NCI-H146 treated with DMSO at 0.1 percent for 48 hours (cell line): ENCODE data around the gene DDX31.

ENCODE experiments used
- DNase-seq: peaks from one replicate; lab custom pipeline; 2025; ENCODE audit not compliant: unreplicated experiment; lab: John Stamatoyannopoulos, UW

The DDX31 gene

DNA sequence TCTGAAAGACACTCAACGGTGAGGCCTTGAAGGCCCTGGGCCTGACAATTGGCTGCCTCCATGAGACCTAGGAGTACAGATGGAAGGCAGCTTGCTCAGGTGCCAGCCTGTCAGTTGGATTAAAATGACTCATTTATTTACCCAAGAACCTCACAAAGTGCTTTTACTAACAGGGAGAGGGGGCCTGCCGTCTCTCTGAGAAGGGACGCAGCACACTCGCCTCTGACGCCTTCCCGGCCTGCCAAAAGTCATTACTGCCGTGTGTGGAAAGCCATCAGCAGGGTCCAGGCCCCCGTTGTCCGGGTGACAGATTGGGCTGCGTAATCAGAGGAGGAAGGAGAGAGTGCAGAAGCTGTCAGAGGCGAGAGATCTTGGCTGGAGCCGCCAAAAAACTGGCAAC, 32.4 kb downstream of the DDX31 start:
- DNase-seq: no peak

DNA sequence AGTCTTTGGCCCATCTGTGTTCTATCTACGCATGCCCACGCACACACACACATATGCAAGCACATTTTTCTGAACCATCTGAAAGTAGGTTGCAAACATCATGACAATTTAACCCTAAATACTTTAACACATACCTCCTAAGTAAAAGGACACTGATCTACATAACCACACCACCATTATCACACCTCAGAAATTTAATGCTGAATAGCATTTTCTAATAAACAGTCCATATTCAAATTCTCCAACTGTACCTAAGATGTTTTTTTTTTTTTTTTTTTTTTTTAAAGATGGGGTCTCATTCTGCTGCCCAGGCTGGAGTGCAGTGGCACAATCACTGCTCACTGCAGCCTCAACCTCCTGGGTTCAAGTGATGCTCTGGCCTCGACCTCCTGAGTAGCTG, 35.5 kb downstream of the DDX31 start:
- no peak for DNase-seq

DNA sequence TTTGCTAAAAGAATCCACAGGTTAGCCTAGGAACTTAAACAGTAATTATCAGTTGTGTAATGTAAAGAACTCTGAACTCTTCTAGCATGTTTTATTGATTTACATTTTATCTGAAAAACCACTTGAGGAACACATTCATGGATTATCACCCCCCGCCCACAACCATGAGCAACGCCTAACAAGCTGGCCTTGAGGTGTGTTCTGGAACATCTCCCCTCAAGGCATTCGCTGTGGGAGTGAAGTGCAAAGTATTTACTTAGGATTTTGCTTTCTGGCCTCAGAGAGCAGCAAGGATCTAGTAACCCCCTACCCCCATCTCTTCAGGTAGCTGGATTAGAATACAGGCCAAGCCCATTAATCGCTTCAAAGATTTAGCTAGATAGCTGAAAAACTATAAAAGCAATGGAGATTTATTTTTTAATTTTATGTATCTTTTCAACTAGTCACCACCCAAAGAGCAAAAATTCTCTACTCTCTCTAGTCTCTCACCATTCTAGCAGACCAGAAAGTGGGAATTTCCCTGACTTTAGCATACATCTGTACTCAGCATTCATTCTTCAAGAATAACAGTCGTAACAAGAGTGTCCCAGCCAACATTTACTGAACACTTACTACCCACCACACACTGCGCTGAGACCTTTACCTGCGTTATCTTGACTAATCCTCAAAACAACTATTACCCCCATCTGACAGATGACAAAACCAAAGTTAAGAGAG, 37.2 kb downstream of the DDX31 start:
- no peak for DNase-seq

DNA sequence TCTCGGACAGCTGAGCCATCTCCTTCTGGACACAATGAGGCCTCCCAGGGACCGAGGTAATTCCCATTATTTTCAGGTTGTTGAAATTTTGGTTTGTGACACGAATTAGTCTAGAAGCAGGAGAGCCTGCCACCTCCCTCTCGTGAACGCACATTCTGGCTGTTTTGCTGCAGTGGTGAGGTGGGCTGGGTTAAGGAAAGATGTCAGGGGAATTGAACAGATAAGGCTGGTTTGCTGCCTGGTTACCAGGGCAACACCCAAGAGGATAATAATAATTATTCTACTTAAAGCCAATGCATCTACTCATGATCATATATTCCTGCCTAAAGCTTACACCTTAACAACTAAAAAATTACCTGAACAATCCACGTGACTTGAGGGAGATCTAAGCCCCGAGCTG, 38.1 kb downstream of the DDX31 start:
- no peak for DNase-seq

DNA sequence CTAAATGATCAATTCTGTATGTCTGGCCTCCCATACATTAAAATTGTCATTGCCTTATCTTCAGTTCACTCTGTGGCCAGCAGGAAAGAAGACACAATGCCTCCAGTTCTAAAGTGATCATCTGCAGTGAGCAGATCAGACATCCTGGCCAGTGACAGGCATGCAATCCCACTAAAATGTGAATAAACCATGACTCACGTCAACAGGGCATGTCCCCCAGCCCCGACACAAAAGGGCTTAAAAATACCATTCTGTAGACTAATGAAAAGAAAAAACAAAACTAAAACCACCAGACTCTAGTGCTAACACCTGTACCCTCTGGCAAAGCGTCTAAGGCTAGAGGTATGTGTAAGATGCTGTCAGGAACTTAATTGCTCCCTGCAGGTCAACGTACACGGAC, 38.5 kb downstream of the DDX31 start:
- DNase-seq: no peak

DNA sequence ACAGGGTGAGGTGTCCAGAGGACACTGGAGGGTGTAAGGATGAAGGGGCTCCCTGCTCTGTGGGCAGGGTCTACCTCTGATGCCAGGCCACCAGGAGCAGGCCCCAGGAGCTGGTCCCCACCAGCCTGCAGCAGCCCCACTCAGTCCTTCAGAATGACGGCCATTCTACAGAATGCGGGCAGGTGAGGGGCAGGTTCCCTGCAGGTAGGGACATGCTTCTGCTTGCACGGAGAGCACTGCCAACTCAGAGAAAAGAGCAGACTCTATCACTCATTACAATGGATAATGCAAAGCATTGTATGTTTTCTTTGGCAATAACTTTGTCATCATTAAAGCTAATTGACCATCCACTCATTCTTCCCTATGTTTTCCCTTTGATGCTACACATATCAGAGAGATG, 39.0 kb downstream of the DDX31 start:
- no peak for DNase-seq

DNA sequence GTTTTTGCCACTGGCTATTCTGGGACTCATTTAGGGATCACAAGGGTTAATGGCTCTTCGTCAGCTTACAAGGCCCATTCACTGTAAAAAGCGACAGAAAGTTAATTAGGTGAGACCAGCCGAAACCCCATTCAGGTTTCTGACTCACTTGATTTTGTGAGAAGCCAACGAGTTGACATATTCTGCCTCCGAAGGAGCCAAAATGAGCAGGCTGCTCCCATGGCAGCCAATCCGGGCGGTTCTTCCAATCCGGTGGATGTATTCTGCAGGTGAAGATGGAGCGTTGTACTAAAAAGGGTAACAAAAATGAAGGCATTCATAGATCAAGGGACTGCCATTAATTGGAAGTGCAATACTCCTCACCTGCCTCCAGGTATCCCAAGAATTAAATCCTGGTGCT, 39.7 kb downstream of the DDX31 start:
- no peak for DNase-seq

DNA sequence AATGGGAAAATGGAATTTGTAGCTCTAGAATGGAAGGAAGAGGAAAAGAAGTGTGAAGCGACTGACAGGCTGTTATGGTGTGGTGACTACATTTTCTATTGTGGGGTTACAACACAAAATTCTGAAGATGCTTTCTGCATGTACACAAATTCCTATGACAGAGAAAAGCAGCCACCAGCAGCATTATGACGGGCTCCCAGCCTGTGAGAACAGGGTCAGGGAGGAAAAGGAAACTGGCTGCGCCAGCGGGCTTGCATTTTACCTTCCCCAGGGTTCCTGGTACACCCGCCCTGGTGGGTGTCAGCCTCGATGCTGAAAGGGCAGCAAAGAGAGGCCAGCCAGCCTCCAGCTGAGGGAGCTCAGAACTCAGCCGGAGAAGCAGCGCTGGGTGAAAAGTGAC, 41.0 kb downstream of the DDX31 start:
- no peak for DNase-seq

DNA sequence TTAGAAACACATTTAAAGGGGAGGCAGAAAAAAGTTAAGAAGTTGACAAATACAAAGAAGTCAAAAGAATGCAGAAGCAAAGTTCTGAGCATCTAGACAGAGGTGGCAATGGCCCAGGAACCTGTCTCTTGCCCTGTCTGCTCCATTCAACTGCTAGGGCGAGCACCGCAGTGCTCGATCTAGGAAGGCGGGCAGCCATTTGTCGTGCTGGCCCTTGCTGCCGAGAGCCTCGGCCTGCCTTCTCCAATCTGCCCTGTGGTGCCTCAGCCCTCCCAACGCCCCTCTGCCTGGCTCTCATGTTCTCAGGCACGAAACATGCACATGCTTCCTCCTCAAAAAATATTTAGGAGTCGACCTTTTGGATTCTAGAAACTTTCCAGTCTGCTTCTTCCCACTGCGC, 42.2 kb downstream of the DDX31 start:
- no peak for DNase-seq

DNA sequence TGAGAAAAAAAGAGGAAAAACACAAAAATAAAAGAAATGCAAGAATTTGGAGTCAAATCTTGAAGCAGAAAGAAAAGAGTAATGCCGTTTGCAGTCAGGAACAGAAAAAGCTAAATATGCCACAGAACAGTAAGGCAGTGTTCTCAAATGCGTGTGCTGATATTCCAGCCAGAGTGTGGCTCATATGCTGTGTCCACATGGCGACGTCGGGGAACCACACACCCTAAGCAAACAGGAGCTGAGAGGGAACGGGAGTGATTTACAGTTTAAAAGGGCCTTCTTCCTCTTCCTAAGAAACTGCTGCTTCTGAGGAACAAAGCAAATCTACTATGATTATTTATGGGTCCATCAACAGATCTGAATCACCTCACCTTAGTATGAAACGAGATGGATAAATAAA, 42.7 kb downstream of the DDX31 start:
- no peak for DNase-seq

DNA sequence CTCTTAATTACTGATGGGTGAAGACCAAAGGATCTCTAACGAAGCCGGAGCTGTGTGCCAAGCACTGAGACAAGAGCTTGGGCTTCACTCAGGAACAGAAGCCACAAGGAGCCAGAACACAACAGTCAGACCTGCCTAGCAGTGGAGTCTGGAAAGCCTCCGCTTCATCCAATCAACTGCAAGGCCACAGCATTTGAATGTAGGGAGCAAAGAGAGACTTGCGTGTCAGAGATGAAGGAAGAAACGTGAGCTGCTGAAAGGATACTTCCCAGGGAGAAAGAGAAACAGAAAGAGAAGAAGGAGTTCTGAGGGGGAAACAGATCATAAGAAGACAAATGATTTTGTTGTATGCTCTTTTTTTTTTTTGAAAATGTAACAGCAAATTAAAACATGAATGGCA, 43.5 kb downstream of the DDX31 start:
- DNase-seq: no peak

DNA sequence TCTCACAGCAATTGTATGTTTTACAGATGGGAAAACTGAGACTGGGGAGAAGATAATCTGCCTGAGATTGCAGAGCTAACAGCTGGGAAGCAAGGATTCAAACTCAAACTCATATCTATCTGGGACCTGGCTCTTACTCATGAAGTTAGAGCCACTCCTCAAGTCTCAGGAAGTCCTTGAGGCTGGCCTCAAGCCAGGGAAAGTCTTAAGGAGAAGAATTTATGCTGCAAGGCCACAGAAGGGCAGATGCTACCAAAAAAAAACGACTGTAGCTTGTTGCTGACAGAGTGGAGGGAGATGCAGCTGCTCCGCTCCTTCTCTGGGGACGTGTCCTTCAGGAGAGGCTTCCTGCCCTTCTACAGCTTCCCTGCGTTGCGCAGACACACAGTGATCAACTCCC, 47.6 kb downstream of the DDX31 start:
- no peak for DNase-seq

DNA sequence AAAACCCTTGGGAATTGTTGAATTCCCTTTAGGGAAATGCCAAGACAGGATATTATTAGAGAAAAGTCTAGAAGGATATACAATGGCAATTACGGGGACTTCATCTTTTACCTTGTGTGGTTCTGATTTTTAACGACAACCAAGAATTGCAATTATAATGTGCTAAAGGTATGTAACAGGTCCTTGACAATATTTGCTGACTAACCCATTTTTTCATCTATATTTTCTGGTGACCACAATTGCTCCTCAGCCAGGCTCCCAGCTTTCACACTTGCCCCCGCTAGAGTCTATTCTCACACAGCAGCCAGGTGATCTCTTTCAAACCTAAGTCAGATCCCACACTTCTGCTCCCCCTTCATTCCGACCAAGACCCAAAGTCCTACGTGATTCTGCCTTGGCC, 53.1 kb downstream of the DDX31 start:
- no peak for DNase-seq

DNA sequence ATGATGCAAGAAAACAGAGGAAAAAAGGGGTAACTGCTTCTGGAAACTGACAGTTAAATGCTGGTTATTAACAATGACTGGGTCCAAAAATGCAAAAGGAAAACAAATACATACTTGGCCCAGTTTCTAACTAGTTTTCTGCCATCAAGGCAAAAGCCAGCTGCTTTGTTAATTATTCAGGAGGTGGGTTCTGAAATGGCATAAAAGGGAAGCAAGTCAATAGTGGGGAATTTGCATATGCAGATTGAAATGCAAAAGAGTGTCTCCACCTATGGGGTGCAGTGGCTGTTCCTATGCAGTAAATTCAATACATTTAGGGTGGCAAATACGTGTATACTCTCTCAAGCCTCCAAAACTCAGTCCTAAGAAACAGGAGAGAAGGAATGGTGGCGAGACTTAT, 54.0 kb downstream of the DDX31 start:
- no peak for DNase-seq

DNA sequence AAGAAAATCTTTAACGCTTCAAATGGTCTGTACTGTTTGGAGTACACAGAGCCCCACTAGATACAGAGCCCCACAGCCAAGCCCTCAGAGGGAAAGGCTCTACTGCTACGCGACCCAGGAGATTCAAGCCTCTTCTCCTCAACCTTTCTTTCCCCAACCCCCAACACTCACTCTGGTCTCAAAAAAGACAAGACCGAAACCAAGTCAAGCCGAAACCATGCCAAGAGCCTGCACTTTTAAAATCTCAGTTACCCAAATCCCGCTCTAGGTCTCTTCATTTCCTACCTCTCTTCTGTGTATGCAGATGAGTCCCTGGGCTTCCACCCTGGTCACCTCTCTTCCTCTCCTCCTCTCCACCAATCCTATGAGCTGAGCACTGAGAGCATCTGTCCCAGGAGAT, 55.5 kb downstream of the DDX31 start:
- DNase-seq: no peak

DNA sequence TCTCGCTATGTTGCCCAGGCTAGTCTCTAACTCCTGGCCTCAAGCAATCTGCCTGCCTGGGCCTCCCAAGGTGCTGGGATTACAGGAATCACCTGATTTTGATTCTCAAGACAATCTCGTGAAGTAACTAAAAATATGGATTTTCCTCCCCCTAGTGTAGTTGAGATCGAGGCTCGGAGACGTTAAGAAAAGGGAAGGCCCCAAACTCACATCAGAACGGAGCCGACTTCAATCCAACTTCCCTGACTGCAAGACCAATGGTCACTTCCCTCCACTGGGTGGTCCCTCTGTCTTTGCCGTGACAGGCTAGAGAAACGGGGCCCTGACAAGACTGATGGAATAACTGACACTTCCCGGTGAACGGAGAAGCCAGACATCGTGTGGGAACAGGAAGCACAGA, 59.1 kb downstream of the DDX31 start:
- no peak for DNase-seq

DNA sequence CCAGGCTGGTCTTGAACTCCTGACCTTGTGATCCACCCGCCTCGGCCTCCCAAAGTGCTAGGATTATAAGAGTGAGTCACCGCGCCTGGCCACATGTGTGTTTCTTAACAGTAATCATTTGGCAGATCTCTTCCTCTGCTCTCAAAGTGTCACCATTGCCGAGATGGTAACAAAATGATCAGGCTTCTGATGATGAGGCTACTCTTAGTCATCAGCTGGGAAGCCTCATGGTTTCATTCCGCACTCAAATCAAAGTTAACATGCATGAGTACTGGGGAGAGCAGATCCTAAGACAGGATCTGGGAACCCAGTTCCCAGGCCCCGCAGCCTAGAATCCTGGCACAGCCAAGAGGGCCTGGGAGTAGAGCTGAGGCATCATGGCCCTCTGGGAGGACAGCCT, 60.0 kb downstream of the DDX31 start:
- DNase-seq: no peak

DNA sequence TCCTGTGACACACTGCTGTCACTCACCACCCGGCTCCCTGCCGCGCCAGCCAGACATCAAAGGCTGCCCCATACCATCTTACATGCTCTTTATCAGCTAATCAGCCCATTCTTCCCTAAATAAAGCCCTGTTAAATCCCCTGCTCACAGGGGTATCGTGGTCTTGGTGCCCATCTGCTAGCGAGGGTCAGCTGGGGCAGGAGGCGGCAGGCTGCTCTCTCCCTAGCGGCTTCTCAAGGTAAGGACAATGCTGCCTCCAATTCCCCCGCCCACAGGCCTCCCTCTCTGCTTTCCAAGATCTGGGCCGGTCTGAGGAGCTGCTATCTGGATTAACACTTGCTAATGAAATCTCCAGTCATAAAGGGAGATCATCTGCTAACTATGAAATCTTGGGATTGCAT, 60.6 kb downstream of the DDX31 start:
- no peak for DNase-seq

DNA sequence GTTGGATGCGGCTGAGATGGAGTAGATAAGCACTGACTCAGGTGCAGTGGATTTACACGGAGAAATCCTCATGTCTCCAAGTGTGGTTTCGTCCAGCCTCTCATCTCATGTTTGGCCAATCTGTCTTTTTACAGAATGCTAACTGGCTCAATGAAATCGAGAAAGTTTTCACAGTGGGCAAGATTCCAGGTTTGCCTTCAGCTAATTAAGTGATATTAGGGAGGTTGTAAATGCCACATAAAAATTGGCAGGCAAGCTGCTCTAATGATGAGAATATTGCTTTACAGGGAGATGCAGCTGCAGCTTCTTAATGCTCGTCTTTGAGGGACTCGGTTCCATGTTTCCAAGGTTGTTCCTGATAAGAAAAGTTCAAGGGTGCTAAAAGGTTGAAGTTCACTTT, 63.7 kb downstream of the DDX31 start:
- no peak for DNase-seq

DNA sequence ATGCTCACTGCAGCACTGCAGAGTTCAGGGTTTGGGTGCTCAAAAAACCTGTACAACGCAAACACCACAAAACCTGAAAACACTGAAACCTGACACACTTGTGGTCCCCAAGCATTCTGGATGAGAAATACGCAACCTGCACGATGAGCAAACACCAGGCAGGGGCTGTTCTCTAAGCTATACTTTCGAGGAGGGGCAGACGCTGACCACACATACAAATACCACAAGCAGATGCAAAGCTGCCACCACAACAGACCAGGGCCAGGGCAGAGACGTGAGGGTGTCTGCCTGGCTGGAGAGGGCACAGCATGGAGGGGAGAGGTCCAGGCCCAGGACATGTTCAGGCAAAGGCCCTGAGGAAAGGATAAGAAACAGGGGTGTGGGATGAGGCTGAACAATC, 64.4 kb downstream of the DDX31 start:
- DNase-seq: no peak

DNA sequence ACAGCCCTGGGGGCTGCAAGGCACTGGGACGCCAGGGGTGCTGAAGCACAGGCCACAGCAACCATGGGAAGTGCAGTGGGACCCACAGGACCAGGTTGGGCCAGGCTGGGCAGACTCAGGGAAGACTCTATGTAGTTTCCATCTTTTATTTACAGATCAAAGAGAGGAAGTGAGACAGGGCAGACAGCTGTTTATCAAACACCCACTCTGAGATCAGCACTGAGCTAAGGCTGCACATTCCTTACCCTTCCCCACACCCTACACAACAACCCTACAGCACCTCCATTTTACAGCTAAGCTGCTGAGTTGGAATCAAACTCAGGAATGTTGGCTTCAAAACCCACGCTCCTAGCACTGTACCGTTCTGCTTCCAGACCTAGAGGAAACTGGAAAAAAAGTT, 67.6 kb downstream of the DDX31 start:
- no peak for DNase-seq

DNA sequence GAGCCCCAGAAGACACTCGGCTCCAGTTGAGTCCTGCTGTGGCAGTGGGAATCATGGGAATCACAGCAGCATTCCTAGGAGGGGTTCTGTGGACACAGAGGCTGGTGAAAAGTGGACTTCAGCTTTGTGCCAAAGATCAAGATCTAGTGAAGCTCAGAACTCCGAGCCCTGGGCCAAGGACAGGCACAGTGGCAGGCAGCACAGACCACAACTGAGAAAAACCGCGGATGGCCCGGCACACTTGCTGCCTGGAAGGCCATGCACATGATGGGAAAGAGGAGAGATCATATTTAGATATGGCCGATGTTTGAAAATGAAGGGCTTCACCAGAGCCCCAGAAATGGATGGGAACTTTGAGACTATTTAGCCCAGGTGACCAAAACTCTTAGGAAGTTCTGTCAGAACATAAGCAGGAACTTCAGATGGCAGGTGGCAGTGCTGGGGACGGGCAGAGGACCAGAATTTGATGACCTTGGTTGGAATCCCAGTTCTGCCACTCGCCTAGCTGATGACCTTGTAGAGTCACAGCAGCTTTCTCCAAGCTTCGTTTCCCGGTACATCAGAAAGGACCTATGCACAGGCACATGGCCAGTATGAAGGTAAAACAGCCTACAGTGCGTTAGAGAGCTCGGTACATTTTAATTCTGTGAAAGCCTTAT, 69.3 kb downstream of the DDX31 start:
- no peak for DNase-seq
